GM21786 (cell line): ENCODE measurements around the gene KRTAP12-2.

Experiments
- ATAC-seq: cut with Tn5 transposase; IDR thresholded peaks from one replicate; pipeline ENCODE4 v1.9.1; 2021; ENCODE audit not compliant: unreplicated experiment

The KRTAP12-2 gene, protein sequence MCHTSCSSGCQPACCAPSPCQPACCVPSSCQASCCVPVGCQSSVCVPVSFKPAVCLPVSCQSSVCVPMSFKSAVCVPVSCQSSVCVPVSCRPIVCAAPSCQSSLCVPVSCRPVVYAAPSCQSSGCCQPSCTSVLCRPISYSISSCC

DNA sequence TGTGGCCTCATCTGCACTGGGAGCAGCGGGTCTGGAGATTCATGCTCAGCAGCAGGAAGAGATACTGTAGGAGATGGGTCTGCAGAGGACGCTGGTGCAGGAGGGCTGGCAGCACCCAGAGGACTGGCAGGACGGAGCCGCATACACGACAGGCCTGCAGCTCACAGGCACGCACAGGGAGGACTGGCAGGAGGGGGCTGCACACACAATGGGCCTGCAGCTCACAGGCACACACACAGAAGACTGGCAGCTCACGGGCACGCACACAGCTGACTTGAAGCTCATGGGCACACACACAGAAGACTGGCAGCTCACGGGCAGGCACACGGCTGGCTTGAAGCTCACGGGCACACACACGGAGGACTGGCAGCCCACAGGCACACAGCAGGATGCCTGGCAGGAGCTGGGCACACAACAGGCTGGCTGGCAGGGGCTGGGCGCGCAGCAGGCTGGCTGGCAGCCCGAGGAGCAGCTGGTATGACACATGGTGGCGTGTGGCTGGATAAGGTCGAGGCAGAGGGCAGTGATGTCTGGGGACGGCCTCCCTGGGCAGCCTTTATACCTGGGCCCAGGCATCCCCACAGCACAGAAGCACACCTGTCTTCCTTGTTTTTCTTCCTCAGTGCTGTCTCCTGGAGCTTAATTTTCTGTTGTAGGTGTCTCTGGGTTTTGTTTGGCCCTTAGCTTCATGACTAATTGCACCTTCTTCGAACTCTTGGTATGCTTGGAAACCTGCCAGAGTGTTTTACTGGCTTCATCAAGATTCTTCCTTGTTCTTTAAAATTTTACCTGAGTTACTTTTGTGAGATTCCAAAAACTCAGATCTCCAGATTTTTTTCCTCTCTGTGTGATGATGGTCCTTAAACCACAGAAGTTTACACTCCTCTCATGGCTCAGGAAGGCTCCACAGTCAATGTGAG, at the start of gene KRTAP12-2:
KRTAP12-2 (minus strand) TSS at position 527 of the 920 bp plus-strand sequence; CDS start at position 486, 41 bp downstream.
- no peak for ATAC-seq

DNA sequence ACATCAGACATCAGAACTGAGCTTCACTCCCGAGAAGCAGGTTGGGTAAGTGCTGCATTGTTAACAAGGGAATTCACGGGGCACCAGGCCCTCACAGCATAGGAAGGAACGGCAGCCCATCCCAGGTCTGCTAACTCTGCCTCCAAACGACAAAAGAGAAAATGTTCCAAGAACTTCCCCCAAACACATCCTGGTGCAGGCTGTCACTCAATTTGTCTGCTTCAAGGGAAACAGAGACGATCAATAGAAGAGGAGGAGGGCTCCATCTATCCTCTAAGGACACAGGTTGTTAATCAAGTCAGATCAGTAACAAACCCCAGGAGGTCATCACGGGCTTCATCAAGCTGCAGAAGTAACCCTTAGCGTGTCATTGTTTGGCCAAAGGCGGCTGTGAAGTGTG, 48.2 kb upstream of the KRTAP12-2 start:
- no peak for ATAC-seq

DNA sequence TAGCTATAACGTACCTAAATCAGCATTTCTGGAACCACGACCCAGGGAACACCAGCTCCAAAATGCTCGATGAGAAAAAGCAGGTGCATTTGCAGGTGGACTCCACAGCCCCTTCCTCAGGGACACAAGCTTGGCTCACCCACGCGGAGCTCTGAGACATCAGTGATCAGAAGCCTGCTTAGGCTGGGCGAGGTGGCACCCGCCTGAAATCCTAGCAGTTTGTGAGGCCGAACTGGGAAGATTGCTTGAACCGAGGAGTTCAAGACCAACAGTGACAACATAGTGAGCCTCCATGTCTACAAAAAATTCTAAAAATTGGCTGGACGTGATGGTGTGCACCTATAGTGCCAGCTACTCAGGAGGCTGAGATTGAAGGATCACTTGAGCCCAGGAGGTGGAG, 47.1 kb upstream of the KRTAP12-2 start:
- ATAC-seq, result no peak

DNA sequence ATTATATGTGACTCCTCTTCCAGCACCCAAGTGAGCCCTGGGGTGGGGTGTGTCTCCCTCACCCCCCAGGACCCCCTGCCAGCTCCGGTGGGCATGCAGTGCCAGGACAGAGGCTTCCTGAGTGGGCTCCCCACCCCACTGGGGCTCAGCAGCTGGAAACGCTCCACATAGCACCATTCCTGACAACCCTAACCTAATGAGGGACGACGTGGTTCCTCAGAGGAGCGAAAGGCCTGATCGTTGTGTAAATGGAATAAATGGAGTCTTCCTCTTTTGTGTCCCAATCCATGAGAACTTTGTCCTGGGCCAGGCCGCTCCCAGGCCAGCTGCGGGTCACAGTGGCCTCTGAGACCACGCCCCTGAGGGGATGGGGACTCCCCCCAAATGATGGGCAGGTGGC, 46.4 kb upstream of the KRTAP12-2 start:
- ATAC-seq, result no peak

DNA sequence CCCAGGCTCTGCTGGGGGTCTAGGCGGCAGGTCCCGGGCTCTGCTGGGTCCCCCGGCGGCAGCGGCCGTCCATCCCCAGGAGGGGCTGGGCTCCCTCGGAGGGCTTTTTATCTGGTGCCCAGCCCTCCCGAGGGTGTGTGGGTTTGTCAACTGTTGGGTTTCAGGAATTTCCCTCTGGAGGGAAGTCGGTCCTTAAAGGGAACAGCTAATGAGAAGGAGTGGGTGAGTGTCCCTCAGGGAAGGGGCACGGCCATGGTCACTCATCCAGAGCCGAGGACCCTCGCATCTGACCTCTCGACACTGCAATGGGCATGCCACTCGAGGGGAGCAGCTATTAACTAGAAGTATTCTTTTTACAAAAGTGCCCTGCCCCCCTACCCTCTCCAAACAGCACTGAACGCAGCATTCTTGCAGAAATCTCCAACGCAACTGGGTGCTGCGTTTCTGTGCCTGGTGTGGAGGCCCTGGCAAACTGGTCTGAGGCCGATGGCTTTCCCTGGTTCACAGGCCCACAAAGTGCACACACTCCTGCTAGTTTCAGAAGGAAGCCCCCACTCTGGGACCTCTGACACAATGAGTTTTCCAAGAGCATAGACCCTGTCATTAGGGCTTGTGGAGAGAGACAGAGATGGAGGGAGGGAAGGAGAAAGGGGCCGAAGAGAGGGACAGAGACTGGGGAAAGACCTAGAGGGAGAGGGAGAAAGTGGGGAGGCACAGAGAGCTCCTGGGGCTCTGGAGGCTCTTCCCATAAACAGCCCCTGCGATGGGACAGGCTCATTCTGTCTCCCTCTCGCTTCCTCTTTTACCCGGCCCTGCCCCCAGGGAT, 45.7 kb upstream of the KRTAP12-2 start:
- ATAC-seq, result no peak

DNA sequence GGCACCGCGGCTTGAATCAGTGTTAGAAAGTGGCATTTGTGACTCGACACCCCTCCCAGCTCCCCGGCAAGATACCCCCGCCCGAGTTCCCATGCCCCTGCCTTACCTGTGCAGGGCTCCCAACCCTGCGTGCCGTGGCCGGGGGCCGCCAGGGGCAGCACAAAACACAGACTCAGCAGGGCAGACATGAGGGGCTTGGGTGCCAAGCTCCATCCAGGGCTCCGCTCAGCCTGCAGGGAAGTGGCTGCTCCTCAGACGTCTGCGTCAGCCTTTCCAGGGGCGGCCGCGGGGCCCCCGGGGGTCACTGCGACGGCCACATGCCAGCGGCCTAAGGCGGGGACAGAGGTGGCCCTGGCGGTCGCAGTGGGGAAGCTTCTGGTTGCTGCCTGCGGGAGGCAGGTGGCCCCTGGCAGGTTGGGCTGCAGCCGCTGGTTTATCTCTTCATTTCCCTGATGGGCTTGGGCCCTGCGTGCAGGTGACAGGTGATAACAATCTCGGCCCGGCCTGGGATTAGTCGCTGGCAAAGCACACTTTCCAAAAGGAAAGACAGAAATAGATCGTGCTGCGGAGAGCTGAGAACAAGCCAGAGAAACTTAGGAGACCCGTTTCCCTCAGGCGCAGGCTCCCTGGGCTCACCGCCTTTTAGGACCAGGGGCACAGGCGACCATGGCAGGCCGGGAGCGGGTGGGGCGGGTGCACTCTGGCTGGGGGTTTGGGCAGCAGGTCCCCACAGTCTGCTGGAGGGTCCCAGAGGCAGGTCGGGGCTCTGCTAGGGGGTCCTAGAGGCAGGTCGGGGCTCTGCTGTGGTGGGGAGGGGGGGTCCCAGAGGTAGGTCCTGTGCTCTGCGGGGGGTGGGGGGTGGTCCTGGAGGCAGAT, 44.8 kb upstream of the KRTAP12-2 start, which contains the start of gene TSPEAR:
TSPEAR (minus strand) TSS at position 246 of the 876 bp plus-strand sequence; CDS start at position 188, 58 bp downstream.
- no peak for ATAC-seq

DNA sequence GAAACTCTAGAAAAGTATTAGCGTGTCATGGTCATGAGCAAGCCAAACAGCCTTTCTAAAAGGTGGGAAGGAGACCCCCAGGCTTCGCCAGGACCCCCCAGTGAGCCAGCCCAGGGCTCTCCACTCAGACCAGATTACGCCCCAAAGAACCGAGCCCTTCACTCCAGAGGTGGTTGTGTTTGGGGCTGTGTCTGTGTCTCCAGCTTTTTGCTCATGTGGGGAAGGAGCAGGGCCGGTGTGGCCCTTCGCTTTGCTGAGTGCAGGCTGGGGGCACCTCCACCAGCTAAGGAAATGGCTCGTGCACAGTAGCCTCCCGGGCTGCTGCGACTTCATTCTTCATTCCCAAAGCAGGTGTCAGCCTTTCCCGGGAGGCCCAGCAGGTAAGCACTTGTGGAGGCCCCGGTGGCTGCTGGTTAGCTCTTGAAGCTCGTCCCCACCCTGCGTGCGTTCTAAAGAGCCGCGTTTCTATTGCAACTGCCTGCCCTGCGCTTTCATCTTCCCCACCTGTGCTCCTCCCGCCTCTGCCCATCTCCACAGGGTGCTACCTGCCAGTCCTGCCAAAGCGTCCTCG, 44.1 kb upstream of the KRTAP12-2 start:
- no peak for ATAC-seq

DNA sequence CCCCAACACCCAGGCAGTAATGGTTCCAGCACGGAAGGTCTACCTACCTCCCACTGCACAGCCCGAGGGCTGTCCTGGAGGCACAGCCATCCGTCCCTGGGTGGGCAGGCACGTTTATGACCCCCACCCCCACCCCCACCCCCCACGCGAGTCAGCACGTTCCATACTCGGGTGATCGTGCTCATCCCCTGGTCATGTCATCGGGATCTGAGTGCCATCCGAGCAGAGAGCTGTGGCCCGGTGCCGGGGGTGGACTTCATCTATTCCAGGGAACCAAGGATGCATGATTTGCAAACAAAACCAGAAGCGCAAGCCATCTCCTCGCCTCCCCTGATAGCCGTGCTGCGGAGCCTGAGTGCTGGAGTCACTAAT, 43.6 kb upstream of the KRTAP12-2 start:
- ATAC-seq, result no peak

DNA sequence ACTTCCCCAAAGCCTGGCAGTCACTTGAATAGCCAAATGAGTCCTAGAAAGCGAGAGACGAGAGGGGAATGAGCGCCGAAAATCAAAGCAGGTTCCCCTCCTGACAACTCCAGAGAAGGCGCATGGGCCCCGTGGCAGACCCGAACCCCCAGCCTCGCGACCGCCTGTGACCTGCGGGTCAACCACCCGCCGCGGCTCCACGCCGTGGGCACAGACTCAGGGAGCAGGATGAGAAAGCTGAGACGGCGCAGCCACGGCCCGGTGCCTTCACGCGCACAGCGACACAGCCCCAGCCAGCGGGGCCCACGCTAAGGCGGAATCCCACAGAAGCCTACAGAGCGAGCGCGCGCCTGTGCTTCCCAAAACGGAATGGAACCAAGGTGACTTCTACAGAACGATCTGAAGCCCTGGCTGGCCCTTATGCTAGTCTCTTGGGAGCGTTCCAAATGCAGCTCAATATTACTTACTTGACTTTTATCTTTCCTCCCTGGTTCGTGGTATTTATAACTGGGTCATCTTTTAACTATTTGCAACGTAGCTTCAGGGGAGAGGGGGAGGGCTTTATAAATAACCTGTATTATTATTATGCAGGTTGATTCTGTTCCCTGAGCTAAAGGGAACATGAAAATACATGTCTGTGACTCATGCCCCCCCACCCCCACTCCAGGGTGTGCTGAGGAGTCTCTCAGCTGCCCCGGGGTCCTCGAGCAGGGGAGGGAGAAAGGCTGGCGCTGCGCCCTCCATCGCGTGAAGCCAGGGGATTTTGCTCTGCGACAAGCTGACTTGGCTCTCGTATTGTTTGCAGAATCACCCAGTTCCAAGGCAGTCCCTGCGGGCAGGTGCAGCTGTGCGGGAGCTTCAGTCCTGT, 42.9 kb upstream of the KRTAP12-2 start:
- no peak for ATAC-seq

DNA sequence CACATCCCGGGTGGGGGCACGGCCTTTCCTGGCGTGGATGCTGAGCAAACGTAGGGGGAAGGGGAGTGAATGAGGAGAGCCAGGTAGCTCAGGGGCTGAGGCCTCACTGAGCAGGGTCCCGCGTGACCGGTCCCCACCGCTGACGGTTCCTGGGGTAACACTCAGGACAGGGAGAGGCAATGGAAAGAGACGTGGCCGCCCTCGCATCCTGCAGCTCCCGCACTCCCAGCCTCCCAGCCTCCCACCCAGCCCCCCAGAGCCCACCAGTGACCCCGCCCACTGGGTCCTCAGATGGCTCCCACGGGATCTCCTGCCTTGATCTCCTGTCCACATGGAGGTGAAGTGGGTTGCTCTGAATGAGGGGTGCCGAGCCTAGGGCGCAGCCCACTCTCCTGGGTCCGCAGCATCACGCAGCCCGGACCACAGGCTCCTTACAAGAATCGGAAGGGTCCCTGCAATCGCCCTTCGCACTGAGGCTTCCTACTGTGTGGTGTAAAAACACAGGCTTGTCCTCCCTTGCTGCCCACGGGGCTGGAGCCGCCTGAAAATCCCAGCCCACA, 42.2 kb upstream of the KRTAP12-2 start:
- no peak for ATAC-seq

DNA sequence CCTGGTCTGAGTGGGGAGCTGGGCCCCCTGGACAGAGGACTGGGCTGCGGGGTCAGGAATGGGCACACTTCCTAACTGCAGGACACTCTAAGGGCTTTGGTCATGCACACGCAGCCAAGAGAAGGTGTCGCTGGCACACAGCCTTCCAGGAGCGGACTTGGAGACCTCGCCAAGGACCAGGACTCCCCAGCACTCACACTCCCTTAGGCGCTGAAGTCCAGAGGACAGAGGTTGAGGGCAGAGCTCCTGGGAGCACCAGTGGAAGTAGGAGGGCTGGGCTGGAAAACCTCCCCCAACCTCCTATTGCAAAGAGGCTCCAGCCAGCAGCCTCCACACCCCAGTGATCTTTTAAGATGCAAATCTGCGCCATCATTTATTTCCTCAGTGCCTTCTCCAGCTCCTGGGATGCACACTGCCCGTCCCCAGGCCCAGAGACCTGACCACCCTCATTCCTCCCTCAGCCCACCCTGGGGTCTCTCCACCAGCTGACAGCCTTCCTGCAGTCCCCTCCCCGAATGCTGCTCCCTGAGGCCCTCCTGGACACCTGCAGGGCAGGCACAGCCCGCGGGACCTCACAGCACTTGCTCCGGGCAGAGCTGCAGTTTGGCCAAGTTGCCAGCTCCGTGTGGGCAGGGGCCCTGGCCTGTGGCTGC, 41.6 kb upstream of the KRTAP12-2 start:
- ATAC-seq, result no peak

DNA sequence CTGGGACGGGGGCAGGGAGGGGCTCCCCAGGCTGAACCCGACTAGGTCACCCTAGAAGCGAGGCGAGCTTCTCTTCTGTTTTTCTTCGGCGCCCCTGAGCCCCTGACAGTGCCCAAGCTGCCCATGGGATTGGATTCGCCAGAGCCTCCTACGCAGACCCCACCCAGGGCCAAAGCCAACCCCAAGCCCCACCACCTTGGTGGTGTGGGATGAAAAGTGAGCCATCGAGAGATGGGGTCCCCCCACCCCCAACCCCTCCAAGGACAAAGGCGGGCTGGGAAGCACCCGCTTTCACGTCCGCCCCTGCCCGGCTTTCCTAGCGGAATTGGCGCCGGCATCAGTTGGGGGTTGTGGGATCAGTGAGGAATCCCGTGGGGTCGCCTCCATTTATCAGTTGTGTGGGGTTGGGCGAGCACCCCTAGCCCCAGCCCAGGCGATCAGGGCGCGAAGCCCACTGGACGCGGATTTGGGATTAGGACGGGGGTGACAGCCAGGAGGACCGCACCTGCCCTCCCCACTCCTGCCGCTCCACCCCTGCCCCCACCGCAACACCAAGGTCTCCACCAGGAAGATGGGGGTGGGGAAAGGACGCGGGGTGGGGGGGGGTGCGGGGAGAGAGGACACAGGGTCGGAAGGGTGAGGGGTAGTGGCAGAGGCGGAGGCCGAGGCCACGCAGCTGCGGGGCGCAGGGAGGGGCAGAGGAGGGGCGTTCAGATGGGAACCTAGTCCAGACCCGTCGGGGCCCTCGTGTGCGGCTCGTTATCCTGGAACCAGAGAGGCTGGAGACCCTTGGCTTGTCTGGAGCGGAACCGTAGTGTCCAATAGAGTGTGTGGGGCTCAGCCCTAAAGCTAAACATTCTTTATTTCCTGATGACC, 40.2 kb upstream of the KRTAP12-2 start:
- no peak for ATAC-seq

DNA sequence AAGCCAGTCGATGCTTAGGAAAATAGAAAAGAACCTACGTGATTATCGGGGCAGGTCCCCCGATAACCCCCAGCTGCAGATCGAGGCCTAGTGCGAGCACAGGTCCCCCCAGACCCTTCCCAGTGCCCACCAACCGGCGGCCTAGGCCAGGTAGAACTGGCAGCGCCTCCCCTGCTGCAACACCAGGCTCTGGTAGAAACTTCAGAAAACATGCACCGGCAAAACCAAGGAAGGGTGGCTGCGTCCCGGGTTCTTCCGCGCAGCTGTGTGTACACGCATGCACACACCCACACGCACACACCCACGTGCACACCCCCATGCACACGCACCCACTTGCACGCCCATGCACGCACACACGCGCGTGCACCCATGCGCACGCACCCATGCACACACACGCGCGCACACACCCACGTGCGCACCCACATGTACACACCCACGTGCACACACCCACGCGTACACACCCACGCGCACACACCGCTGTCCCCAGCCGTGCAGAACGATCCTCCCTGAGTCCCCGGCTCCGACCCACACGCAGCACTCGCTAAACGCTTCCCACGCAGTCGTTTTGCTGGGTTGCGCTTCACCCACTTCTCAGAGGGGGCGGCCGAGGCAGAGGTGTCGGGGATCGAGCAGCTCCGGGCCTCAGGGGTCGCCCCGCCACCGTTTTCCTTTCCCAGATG, 39.4 kb upstream of the KRTAP12-2 start:
- no peak for ATAC-seq

DNA sequence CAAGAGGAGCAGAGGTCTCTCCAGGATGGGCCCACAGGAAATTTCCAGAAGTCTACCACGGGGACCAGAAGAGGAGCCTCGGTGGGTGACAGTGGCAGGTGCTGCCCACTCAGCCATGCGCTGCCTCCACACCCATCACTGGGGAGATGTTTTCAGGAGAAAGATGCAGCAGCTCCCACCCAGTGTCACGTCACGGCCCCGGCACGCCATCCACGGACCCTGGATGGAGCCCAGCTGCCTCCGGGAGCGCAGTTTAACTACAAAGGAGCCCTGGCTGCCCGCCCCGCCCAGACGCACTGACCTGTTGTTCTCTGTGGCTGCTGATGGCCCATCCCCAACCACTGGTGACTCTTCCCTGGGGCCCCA, 37.9 kb upstream of the KRTAP12-2 start:
- no peak for ATAC-seq

DNA sequence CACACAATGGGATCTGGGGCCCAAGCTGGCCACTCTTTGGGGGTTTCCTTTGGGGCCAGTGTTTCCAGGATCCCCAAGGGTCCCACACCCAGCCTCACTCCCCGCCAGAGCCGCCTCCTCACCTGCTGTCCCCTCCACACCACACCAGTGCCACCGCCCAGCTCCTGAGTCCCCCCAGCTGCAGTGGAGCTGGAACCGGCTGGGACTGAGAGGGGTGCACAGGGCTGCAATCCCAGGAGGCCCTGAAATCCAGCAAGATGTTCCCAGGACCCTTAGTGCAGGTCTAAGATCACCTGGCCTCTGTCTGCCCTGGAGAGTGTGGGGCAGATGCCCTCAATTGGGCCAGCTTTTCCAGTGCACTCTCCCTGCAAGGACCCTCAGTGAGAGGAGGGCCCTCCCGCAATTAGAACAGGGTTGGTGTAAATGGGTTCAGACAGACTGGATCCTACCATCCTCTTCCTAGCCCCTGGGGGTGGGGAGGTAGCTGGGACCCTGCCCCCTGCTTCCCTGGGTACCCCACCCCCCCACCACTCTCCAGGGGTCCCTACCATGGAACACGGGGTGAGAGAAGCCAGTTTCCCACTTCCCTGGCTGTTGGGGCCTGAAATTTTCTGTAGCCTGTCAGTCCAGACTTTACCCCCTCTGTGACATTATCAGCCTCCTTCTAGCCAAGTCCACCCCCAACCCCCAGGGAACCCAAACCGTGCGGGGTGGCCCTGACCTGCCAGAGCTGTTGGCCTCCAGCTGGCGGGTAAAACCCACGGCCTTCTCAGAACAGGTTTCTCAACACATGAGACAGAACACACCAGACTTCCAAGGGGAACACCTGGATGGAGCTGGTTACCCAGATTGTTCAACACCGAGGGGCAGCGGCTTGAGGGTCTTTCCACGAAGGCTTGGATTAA, 37.3 kb upstream of the KRTAP12-2 start:
- ATAC-seq, result no peak
